GM18873 (cell line): ENCODE results near the gene NOD1.

Source experiments
- ATAC-seq: cut with Tn5 transposase; IDR thresholded peaks from one replicate; pipeline ENCODE4 v1.9.1; 2021; ENCODE audit warnings: mild to moderate bottlenecking, moderate library complexity, moderate number of reproducible peaks; ENCODE audit not compliant: unreplicated experiment, low FRiP score

The NOD1 gene

DNA sequence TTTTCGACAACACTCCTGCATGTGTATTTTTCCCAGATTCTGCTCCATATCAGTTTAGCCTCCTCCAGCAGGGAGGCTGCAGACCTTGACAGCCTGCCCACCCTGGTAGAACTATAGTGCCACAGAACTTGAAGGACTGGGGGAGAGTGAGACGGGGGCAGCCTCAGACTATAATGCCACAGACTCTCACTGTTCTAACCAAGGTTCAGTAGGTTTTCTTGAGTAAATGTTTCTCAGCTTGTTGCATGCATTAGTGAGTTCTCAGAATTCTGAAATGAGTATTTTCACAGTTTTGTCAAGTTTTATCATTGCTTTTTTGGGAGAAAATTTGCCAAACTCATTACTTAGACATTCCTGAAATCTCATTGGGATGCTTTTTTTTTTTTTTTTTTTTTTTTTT, 98.3 kb downstream of the NOD1 start:
- ATAC-seq = no peak

DNA sequence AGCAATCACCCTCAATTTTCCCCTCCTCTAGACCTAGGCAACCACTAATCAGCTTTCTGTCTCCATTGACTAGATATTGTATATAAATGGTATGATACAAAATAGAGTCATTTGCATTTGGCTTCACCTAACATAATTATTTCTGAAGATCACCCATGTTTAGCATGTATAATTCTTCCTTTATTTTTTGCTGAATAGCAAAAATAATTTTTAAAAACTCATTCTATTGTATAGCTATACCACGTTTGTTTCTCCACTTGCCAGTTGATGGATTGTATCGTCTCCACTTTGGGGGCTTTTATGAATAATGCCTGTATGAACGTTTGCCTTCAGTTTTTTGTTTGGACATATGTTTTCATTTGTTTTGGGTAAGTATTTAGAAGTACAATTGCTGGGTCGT, 98.8 kb downstream of the NOD1 start:
- no peak for ATAC-seq

DNA sequence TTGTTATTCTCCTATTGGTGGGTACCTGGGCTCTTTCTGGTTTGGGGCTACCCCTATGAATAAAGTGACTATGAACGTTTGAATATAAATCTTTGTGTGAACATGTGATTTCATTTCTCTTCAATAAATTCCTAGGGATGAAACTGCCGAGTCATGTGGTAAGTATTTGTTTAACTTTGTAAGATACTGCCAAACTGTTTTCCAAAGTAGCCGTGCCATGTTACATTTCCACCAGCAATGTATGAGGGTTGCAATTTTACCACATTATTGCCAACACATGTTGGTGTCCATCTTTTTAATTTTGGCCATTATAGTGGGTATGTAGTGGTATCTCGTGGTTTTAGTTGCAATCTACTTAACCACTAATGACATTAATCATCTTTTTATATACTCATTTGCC, 99.5 kb downstream of the NOD1 start:
- no peak for ATAC-seq

DNA sequence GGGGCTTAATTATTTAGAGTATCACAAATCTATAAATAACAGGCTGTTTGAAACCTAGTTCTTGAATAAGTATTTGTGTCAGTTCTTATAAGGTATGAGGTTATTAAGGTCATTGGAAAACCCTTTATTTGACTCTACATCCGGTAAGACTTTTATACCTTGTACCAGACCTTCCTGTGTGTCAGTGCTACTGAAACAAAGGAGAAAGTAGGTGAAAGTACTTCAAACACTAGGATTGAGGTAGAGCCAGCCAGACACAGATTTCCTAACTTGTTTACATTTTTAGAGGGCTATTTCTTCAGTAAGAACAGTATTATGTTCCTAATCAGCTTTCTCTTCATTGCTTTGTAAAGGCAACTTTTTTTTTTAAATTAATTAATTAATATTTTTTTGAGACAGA, 100.3 kb downstream of the NOD1 start:
- no peak for ATAC-seq
